Measurements from ENCODE around the gene SOX14.

DNA sequence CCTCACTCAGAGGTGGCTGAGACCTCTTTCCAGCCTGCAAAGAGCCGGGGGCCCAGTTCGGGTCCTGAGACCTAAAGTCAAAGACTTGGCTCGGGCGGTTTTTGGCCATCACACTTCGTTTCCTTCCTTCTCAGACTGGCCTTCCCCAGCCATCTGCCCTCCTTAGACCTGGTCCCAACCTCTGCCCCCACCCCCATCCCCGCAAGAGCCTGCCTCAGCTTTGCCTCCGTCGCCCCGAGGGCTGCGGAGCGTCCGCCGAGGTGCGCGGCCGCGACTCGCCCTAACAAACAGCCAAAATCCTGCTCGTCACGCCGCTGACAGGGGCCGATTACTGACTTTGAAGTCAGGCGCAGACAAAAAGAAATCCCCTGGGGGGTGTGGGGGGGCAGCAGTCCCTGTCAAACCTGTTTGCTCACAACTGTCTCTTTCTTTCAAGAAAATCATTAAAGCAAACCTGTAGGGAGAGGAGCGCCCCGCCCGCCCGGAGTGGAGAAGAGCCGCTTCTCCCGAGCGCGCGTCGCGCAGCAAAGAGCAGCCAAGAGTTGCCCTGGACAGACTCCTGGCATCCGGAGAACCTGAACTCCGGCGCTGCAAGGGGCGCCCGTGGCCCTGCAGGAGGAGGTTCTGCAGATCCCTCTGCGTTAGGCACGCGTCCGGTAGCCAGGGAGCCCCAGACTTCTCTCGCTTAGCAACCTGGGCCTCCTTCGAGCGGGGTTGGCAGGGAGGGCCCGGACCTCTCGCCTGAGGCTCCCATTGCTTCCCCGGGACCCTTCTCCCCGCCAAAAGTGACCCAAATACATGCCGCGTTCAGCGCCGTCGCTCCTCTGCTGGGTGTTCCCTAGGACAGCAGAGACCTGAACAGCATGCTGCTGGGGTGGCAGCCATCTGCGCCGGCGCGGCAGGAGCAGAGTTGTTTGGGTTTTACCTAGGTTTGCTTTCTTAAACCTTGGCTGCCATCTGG lies 4.5 kb downstream of the SOX14 start:
- TF ChIP-seq, protein P1, sequence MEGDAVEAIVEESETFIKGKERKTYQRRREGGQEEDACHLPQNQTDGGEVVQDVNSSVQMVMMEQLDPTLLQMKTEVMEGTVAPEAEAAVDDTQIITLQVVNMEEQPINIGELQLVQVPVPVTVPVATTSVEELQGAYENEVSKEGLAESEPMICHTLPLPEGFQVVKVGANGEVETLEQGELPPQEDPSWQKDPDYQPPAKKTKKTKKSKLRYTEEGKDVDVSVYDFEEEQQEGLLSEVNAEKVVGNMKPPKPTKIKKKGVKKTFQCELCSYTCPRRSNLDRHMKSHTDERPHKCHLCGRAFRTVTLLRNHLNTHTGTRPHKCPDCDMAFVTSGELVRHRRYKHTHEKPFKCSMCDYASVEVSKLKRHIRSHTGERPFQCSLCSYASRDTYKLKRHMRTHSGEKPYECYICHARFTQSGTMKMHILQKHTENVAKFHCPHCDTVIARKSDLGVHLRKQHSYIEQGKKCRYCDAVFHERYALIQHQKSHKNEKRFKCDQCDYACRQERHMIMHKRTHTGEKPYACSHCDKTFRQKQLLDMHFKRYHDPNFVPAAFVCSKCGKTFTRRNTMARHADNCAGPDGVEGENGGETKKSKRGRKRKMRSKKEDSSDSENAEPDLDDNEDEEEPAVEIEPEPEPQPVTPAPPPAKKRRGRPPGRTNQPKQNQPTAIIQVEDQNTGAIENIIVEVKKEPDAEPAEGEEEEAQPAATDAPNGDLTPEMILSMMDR (IDR thresholded peaks at IDR 0.05) = no peak
- TF ChIP-seq EZH2 (IDR thresholded peaks at IDR 0.05) = peak; percentile 89

All from neural progenitor cell (in vitro differentiated cells).